CD4-positive, alpha-beta T cell treated with Interferon alpha-2 for 1 hour (primary cell): ENCODE data around the gene RAB44.
A peak's percentile ranks its signal among the peaks of the same experiment; 100 is the strongest.

Source experiments
- DNase-seq, 2 donors: peaks; one replicate each; pipeline ENCODE4 v3.0.0-alpha.2; 2020 to 2022

The RAB44 gene

GRCh38 chr6:36755435-36756348 is 58.1 kb downstream of the RAB44 start:
- DNase-seq = peak; percentile 82 to 89

GRCh38 chr6:36756786-36757185 is 59.2 kb downstream of the RAB44 start:
- peak in 1 of 2 donors; percentile 12 for DNase-seq

- DNase-seq = peak; percentile 53 to 68
These were observed 59.6 kb downstream of the RAB44 start for GRCh38 chr6:36757206-36757605.

GRCh38 chr6:36757943-36758508 is 60.4 kb downstream of the RAB44 start:
- no peak for DNase-seq

- DNase-seq = no peak
These were observed 61.0 kb downstream of the RAB44 start for GRCh38 chr6:36758516-36759147.

- peak; percentile 80 to 83 for DNase-seq
These were observed 61.6 kb downstream of the RAB44 start for GRCh38 chr6:36759148-36759759.

GRCh38 chr6:36760685-36761435 is 63.2 kb downstream of the RAB44 start:
- no peak for DNase-seq

GRCh38 chr6:36762123-36762522 is 64.5 kb downstream of the RAB44 start:
- DNase-seq = no peak

- DNase-seq = no peak
These were observed 67.6 kb downstream of the RAB44 start for GRCh38 chr6:36765190-36765589.

- peak; percentile 80 to 86 for DNase-seq
These were observed 68.2 kb downstream of the RAB44 start for GRCh38 chr6:36765594-36766398.

- DNase-seq = no peak
These were observed 68.8 kb downstream of the RAB44 start for GRCh38 chr6:36766399-36766945.

- no peak for DNase-seq
These were observed 71.6 kb downstream of the RAB44 start for GRCh38 chr6:36769183-36769675.

GRCh38 chr6:36769676-36770499 is 72.3 kb downstream of the RAB44 start:
- peak; percentile 24 to 47 for DNase-seq

- no peak for DNase-seq
These were observed 73.5 kb downstream of the RAB44 start for GRCh38 chr6:36771145-36771544.

GRCh38 chr6:36772397-36772796 is 74.8 kb downstream of the RAB44 start:
- DNase-seq = no peak

GRCh38 chr6:36774331-36774730 is 76.7 kb downstream of the RAB44 start:
- DNase-seq = no peak

- no peak for DNase-seq
These were observed 78.5 kb downstream of the RAB44 start for GRCh38 chr6:36776167-36776566.

- no peak for DNase-seq
These were observed 80.2 kb downstream of the RAB44 start for GRCh38 chr6:36777801-36778200.

- no peak for DNase-seq
These were observed 81.6 kb downstream of the RAB44 start for GRCh38 chr6:36779227-36779626.

GRCh38 chr6:36780442-36781177 is 83.0 kb downstream of the RAB44 start:
- no peak for DNase-seq
